Liver (tissue), 5 donors: Measurements from ENCODE around the gene LAMP2. TPM values are rescaled to one million over a fixed set of nuclear protein-coding genes. Genes with fewer than 3 reads are reported as not detected.

Experiments used
- polyA plus RNA-seq, 2 donors: library from polyadenylated mRNA; stranded (reverse) in 1 of 2; unstranded in 1 of 2; fragments of 200-250 nt in 1 of 2; fragments of >200 nt in 1 of 2; fragmentation: Nextera tagmentation in 1 of 2; extraction: Ambion mirVana in 1 of 2; gene quantifications; one replicate each; pipeline versions ENCODE4 v1.2.1 to v1.2.3, GENCODE V29; 2013 to 2015
- small RNA-seq: library from RNA; depleted of rRNA; stranded (forward); fragments of <200 nt; gene quantifications from one replicate; pipeline ENCODE3, GENCODE V24; 2014
- total RNA-seq, 2 donors: library from RNA; depleted of rRNA; stranded (reverse); fragments of >200 nt; gene quantifications; one replicate each; pipeline ENCODE4 v1.2.3, GENCODE V29; 2014
- donor health status: healthy.
- donor health status: healthy.
- donor health status: healthy.

The LAMP2 gene
- total and polyA plus RNA-seq, 4 donors = 80.0 to 140 (median 119) TPM

Small RNAs within 50 kb of the gene (small RNA-seq; reads per million reads assigned to genes)
- gene RNU7-37P = not detected

Other genes starting within 250 kb of the LAMP2 start
- gene ZBTB33, start 218.5 kb downstream of the LAMP2 start, total RNA-seq = 10 to 100 TPM; 15.4 to 18.1 TPM
- 1 to 10 TPM; 6.1 to 7.7 TPM for gene ZBTB33, start 218.5 kb downstream of the LAMP2 start, polyA plus RNA-seq
- not detected for gene TMEM255A, start 157.8 kb downstream of the LAMP2 start, total RNA-seq
- under 1 TPM in 1 of 2 donors, not detected in 1; 0.08 TPM for gene TMEM255A, start 157.8 kb downstream of the LAMP2 start, polyA plus RNA-seq
- not detected for gene ATP1B4, start 107.2 kb downstream of the LAMP2 start, total RNA-seq
- gene ATP1B4, start 107.2 kb downstream of the LAMP2 start, polyA plus RNA-seq = not detected
- gene CUL4B, start 91.7 kb upstream of the LAMP2 start, total RNA-seq = 10 to 100 TPM; 17.5 to 24.9 TPM
- gene CUL4B, start 91.7 kb upstream of the LAMP2 start, polyA plus RNA-seq = 1 to 10 TPM; 6.0 to 7.9 TPM
- gene MCTS1, start 134.8 kb upstream of the LAMP2 start, total RNA-seq = 10 to 100 TPM; 12.1 to 17.2 TPM
- gene MCTS1, start 134.8 kb upstream of the LAMP2 start, polyA plus RNA-seq = 10 to 100 TPM; 32.9 to 56.1 TPM
- gene C1GALT1C1, start 160.8 kb upstream of the LAMP2 start, total RNA-seq = 10 to 100 TPM; 18.9 to 24.3 TPM
- 10 to 100 TPM; 16.8 to 25.9 TPM for gene C1GALT1C1, start 160.8 kb upstream of the LAMP2 start, polyA plus RNA-seq